GM19463 (cell line): Measurements from ENCODE around the gene HSPA12A.

ENCODE experiments used
- ATAC-seq: cut with Tn5 transposase; IDR thresholded peaks from one replicate; pipeline ENCODE4 v1.9.1; 2021; ENCODE audit warnings: mild to moderate bottlenecking, moderate library complexity; ENCODE audit not compliant: unreplicated experiment

The HSPA12A gene

DNA sequence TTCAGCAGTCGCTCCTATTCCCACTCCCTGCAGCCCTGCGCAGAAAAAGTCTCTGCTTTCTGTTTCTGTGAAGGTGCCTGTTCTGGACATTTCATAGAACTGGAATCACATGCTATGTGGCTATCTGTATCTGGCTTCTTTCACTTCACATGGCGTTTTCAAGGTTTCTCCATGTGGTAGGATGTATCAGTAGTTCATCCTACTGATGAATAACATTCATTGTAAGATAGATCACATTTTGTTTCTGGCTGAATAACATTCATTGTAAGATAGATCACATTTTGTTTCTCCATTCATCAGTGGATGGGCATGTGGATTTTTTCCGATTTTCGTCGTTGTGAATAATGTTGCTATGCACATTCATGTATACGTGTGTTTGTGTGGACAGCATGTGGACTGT is 44.5 kb downstream of the HSPA12A start:
- ATAC-seq: no peak

DNA sequence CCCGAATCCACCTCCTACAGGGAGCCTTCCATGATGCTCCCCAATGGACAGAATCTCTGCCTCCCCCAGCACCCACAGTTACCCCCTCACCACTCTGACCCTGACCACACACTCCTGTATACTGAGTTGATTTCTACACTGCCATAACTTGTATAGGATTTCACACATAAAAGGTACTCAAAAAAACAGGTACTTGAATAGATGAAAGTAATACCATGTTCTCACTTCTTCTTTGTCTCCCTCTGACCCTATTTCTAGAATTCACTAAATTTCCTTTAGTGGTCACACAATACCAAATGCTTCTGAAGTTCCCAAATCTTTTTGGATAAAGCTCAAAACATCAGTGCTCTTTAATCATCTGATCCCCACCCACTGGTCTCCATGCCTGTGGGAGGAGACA is 45.4 kb downstream of the HSPA12A start:
- peak; percentile 51 for ATAC-seq

DNA sequence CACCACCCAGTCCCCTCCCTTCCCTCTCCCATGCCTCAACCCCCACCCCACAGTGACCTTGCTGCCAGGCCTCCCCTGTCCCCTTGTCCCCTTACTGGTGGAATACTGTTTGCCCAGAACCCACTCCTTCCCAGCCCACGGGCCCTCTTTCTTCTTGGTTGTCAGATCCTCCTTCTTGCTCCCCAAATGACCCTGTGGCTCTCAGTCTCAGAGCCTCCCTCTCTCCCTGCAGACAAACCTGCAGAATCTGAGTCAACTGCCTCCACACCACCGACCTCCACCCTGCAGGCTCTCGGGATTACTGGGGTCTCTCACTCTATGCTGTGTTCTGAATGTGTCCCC is 47.5 kb downstream of the HSPA12A start:
- ATAC-seq: no peak

DNA sequence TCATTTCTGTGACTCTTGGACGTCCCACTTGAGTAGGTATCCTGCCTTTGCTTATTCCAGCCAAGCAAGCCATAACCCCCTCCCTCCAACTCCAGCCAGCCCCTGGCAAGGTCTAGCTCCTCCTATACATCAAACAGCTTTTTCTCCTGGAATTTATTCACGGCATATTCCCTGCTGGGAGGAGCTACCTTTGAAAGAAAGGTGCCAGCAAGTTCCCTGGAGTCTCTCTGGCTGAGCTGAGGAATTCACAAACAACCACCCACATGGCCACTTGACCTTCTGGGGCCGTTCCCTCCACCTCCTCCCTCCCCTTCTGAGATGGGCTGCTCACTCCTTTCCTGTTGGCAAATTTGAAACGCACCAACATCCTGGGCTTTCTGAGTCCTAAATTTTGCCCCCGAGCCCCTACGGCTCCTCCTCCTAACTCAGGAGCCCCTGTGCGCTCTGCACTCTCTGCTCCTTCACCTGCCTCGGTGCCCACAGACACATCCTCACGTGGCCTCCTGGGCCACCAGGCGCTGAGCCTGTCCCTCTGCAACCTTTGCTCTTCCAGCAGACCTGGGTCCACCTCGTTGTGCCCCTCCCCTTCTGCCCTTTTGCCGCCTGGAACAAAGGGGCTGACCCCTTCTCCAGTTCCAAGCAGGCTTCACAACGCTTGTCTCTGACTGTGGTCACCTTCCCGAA is 48.0 kb downstream of the HSPA12A start:
- no peak for ATAC-seq

DNA sequence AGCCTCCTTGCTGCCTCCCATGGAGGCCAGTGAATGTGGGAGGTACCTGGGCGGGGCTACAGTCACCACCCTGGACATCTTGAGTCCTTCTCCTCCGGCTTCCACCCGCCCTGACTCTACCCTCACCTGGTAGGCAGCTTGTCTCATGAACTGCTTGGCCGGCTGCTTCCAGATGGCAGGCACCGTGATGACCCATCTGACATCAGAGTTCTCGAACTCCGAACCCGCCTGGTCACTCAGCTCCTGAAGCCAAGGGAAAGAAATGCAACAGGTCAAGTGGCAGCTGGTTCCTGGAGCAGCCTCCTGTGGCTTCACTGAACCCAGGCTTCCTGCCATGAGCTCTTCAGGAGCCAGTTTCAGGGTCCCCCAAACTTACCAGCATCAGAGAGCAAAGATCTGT is 50.1 kb downstream of the HSPA12A start:
- ATAC-seq: no peak

DNA sequence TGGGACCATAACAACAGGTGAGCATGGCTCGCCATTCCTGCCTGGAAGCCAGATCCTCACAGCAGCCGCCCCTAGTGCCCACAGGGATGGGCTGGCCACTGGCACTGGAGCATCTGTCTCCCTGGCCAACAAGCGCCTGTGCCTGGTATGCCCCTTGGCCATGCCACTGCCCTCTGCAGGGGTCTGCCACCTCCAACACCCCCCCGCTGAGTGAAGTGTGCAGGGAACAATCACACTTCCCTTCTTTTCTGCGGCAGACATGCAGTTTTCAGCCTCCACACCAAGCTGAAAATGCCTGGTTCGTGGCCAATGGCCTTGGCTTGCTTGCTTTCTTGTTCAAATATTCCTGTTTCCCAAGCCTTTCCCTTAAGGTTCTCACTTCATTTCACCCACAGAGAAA is 50.7 kb downstream of the HSPA12A start:
- ATAC-seq: no peak

DNA sequence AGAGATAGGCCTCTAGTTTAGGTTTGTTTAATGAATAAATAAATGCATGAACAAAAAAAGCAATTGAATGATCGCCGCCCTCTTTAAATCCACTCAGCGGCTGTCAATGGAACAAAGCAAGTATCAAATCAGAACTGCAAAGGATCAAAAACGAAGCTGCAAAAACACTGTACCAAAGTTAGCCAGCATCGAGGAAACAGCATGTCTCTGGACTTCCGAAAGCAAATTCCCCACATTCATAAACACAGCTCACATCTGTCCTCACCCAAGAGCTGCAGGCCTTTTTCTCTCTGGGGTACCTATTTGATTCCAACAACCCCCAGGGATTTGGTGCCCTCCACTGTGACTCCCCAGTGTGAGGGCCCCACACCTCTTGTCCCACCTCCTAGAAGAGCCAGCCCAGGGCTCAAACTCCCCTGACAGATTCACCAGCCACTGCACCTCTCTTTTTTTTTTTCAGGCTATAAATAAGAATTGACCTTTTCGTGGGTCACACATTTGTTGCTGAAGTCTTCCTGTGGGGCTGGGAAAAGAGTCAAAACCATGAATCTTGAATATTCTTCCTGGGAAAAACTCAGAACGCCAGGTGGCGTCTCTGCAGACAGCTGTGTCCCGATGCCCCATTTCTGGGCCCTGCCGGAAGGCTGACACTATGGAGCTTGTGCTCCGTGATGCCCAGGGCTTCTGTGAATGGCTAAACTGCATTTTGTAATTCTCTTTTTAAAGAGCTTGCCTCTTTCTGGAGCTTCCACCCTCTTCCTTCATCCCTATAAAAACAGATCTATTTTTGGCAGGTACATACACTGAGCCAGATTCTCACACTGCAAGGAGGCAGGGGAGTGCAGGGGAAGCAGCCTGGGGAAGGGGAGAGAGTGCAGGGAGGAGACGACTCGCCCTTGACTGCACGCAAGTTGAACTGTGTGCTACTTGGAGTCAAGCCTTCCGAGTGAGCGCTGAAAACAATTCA is 51.7 kb downstream of the HSPA12A start:
- ATAC-seq: no peak

DNA sequence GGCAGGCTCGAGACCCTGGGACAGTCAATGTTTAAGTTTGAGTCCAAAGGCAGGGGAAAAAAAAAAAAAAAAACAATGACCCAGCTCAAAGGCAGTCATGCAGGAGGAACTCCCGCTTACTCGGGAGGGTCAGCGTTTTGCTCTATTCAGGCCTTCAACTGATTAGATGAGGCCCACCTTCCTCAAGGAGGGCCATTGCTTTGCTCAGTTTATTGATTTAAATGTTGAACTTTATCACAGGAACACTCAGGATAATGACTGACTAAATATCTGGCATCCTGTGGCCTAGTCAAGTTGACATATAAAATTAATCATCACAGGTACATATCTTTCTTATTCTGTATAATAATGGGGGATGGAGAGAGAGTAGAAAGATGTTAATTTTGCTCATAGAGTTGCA is 52.6 kb downstream of the HSPA12A start:
- no peak for ATAC-seq

DNA sequence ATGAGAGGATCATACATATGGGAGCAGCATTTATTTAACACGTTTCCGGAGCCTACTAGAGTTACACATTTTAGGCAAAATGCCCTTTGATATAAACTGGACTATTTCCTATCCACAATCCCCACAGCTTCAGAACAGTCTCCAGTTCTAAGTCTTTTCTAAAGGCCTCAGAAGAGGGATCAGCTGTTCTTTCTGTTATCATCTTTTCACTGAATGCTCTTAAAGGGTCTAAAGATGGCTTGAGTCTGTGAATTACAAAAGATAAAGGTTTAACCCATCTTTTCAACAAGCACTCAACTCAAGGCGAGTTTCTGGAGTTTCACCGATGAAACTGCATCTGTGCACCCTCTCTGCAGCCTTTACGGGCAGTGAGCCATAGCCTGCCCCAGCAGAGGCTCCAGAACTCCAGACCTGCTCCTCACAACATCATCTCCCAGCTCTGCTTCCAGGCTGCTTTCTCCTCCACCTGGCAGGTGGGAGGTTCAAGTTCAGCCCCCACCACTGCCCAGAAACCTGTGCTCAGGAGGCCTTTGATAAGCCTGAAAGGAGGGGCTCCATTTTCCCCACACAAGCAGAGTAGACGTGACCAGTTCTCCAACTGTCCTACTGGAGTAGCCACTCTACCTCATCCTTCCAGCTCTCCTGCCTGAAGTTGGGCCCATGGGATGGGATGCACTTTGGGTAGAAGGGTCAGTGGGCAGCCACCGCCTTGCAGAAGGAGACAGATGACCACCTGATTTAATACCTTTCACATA is 53.4 kb downstream of the HSPA12A start:
- no peak for ATAC-seq

DNA sequence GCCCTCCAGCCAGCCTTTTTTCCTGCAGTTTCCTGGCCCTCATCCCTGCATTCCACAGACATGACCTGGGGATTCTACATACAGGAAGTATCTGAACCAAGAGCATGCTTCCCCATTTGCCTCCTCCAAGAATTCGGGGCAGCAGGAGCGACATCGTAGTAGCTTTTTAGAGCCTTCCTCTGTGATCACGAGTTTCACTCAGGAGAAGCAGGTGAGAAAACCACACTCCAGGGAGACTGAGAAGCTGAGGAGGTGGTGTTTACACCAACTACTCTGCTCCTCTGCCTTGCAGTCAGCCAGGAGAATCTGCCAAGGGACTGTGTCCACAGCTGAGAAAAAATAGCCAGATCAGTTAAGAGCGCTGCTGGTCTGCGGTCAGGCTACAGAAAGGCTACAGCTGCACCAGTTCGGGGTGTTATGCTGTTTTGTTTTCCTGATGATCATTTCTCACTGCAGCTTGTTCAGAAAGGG is 54.1 kb downstream of the HSPA12A start:
- ATAC-seq: no peak

DNA sequence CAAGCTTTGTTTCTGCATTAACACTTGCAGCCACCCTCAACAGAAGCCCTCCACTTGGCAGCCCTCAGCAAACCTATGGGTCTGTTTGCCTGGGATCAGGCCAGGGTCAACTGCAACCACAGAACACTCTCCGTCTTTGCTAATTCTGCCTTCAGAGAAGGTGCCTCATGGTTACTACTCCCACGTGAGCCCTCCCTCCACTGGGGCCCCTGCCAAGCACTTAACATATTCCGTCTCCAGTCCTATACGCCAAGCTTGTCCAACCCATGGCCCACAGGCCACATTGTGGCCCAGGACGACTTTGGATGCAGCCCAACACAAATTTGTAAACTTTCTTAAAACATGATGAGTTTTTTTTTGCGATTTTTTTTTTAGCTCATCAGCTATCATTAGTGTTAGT is 54.7 kb downstream of the HSPA12A start:
- ATAC-seq: no peak

DNA sequence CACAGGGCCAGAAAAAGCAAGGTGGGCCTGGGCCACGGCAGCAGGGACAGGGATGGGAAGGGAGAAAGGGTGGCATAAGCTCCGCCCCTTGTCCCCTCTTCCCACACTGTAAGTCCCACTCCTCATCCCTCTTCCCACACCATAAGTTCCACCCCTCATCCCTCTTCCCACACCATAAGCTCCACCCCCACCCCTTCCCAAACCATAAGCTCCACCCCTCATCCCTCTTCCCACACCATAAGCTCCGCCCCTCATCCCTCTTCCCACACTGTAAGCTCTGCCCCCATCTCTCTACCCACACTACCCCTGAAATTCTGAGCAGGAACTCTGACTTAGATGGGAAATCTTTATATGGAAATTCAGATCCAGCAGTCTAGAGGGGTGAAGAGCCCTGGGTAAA is 55.7 kb downstream of the HSPA12A start:
- no peak for ATAC-seq

DNA sequence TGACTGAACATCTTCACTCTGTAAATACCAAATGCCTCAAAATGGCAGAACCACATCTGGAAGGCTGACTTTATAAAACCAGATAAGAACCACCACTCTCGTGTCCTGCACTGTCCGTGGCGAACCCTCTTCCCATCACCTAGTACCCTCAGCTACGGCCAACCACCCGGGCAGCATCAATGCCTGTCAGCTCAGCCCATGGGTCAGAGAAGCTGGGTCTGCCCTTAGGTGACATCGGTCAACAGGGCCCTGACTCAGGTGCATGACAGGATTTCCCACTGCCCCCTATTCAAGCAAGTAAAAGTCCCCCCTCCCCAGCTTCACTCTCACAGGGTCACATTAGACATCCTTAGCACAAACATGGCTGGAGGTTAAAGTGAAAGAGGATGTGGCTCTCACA is 56.6 kb downstream of the HSPA12A start:
- ATAC-seq: no peak

DNA sequence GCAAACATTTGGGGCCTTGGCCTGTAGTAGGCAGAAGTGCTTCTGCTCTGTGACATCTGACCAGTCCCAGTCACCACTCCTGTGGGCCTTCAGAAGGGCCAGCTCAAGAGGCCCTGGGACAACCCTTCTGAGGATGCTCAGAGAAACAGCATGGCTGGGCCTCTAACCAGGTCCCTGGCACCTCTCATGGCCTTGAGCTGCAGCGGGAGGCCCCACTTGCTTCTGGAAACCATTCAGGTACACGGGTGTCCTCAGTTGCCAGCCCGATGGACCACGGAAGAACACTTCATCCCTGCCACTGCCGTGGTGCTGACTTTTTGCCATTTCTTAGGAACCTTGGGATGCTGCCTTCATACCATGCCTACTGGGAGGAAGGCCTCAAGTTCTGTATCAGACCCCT is 57.6 kb downstream of the HSPA12A start:
- ATAC-seq: no peak

DNA sequence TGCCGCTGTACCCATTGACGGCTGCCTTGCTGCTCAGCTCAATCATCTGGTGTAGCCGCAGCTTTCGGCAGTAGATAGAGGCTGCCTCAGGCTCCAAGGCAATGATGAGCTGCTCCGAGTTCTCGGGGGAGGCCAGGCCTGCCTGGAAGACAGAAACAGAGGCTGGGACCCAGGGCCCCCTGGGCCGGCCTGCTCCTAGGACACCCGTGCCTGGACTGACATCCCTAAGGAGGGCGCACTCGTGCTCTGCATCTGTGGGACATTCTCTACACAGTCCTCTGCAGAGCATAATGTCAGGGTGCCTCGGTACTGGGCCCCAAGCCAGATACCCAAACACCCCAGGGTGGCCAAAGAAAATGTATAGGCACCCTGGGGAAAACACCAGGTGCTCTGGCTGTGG is 58.5 kb downstream of the HSPA12A start:
- ATAC-seq: no peak

DNA sequence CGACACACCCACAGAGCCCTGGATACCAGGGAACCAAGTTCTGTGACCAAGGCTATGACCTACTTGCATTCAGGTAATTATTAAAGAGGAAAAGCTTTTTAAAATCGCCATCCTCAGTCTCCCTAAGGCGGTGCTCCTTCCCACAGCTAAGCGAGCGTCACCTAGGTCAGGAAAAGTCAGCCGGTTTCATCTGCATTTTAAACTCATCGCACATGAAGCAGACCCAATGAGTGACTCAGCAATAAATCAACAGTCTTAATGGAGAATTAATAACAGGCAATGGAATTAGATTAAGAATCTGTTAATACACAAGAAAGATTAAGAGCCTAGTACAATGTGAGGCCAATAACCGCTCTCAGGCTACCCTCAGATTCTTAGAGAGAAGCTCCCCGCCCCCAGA is 59.2 kb downstream of the HSPA12A start:
- no peak for ATAC-seq

DNA sequence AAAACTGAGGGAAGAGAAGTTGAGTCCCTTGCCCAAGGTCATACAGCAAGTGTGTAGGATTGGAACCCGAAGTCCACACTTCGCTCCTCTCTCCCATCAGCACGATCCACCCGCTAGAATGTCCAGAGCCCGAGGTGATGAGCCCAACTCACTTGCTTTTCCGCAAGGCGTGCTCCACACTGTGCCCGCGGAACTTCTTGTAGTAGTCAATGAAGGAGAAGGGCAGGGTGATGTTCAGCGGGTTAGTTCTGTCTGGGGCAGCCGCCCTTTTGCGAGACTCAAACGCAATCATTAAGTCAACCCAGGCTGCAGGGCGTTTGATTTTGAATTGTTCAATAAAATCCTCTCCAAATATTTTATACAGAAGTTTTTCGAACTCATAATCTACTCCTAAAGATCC is 63.0 kb downstream of the HSPA12A start:
- no peak for ATAC-seq

DNA sequence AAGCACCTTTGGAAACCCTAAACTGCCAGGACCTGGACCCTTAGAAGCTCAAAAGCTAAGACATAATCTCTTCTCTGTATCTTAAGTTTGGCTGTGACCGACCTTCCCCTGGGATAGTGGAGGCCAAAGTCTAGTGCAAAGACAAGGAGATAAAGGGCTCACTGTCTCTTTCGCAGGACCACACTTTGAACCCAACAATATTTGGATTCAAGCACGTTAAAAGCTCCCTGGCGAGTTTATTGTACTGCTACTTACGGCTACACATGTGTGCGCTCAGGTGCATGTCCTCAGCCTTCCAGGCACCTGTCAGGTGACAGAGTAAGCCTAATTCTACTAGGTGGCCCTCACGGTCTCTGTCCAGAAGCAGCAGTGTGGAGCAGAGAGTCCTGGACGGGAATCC is 65.7 kb downstream of the HSPA12A start:
- no peak for ATAC-seq

DNA sequence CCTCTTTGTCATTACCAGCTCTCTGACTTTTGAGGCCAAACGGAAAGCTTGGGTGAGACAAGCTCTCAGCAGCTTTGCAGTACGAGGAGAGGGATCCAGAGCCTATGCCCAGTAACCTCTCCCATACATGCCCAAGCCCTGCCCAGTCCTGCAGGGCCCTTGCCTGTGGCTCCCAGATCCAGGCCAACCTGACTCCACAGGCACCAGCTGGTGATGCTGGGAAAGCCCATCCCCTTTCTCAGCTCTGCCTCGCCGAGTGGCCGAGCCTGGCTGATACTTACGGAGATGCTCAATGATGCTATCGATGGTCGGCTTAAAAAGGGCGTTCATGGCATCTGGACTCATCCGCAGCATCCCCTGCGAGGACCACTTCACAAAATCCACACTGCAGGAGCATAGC is 66.2 kb downstream of the HSPA12A start:
- ATAC-seq: no peak

DNA sequence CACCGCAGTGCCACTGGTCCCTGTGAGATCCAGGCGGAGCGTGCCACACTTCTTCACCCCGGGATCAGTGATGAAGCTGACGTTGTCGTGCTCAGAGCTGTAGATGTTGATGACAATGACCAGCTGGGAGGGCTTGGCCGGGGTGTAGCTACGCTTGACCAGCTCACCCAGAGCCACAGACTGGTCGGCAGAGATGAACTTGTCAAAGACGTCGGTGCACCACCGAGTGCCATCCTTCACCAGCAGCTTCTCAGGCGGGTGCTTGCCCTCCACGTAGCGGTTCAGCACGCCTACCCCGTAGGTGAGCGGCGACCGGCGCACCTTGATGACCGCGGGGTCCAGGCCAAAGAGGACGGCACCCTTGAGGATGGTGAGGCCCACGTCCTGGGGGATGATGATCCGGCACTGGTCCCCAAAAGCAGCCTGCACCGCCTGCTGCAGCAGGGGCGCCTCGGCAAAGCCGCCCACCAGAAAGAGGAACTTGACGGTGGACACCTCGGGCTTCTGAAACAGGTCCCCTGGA is 67.4 kb downstream of the HSPA12A start:
- no peak for ATAC-seq

DNA sequence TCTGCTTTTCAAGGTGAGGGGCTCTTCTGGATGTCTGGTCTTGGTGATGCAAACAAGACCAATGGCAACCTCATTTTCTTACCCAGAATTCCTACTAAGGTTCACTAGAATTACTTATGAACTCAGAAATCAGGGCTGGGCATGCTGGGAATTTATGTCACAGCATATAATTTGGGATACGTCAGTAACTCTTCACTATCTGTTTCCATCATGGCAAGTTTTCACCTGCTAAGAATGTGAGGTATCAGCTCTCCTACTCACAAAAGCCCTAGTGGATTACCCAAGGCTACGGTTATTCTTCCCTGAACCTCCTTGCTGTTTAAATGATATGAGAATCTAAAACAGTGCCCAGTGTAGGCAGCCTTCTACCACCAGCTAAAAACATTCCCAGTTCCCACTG is 68.5 kb downstream of the HSPA12A start:
- no peak for ATAC-seq
